ENCODE measurements around the gene IL31.

Gene IL31

DNA sequence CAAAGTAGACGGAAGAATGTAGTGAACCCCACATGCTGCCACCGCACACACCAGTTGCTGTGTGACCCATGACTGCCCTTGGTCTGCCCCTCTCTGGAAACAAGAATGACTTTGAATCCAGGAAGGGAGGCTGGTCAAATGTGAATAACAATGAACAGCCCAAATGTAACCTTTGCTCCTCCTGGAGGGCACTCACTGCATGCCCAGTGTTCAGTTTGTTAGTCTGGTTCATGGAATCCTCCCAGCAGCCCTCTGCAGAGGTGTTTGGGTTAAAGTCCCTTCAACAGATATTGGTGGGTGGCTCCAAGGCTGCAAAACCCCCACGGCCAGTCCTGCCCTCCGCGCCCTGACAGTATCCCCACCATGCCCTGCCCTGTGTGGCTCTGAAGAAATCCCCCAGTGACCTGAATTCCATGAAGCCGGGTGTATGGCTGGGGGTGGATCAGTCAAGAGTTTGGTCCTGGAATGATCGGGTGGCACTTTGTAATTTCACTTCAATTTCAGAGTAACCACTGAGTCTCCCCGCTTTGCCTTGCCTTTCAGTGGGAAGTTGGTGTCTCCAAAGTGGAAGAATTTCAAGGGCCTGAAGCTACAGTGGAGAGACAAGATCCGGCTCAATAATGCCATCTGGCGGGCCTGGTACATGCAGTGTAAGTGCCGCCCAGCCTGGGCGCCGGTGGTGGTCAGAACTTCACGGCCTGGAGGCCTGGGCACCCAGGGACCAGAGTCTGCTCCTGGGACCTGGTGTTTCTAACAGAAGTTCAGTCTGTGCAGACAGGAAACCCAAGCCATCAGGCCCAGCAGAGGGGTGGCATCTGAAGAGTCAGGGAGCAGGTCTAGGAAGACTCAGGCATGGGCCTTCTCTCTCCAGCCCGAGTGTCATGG, 47.1 kb downstream of the IL31 start:
- no peak for DNase-seq

DNA sequence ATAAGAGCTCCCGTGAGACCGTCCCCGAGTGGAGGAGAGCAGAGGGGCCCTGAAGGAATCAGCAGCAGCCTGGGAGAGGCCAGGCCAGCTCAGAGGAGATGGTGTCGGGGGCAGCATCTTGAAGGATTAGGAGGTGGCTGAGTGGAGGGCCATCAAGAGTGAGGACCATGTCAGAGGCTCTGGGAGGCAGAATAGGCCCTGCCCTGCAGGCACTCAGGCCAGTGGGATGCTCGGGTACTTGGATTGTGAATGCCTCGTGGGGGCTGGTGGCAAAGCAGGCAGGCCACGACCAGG, 47.7 kb downstream of the IL31 start:
- no peak for DNase-seq

DNA sequence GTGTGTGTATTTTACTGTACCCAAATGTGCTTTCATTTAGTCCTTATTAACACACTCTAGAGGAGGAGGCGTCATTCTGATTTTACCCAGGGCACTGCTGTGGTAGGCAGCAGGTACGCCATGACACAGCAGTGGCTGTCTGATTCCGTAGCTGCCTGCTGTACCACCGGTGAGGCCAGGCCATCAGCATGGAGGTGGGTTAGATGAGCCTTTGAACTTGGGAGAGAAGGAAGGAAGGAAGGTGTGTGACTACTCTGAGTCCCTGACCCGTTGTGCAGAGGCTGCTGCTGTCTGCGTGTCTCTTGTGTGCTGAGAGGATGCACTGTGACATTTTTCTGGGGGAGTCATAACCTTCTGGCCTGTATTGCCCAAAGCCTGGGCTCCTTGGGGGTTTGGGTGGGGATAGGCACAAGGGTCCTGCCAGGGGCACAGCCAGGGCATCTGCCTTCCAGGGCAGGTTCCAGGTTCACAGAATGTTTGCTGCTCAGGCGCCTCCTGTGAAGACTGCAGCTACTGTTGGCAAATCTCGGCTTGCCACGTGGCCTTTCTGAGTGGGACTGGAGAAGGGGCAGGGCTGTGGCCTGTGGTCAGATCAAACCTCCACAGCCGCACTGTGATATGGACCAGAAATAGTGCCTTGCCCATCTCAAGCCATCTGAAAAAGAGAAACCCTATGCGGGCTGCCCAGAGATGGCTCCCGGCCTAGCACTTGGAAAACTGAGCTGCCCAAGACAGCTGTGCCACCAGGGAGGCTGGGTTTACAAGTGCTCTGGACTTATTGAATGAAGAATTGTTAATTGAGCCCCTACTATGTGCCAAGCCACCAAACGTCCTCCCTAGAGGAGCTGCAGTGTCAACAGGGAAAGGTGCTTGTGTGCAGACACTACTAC, 48.3 kb downstream of the IL31 start:
- no peak for DNase-seq

DNA sequence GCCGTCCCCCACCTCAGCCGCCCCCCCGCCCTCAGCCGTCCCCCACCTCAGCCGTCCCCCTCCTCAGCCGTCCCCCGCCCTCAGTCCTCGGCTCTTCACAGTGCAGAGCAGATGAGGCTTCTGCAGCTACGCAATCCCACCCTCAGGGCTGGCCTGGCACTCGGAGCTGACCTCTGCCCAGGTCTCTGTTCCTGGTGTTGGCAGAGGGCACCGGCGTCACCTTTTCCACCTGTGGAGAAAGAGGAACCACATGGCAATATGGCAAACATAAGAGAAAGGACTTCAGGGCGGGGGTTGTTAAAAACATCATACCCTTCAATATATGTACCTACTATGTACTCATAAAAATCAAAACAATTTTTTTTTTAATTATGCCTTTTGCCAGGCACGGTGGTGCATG, 49.7 kb downstream of the IL31 start:
- no peak for DNase-seq

DNA sequence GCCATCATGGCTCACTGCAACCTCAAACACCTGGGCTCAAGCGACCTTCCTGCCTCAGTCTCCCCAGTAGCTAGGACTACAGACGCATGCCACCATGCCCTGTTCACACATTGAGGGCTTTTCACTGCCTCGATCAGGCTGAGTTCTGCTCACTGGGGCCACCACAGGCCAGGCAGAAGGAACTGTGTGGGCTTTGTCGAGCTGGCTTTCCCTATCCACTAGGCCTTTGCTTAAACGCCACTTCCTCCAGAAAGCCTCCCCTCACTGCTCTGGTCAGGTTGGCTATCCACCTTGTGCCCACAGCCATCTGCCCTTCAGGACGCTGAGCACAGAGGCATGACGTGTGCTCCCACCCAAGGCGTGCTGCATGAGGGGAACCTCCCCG, 50.3 kb downstream of the IL31 start:
- no peak for DNase-seq

DNA sequence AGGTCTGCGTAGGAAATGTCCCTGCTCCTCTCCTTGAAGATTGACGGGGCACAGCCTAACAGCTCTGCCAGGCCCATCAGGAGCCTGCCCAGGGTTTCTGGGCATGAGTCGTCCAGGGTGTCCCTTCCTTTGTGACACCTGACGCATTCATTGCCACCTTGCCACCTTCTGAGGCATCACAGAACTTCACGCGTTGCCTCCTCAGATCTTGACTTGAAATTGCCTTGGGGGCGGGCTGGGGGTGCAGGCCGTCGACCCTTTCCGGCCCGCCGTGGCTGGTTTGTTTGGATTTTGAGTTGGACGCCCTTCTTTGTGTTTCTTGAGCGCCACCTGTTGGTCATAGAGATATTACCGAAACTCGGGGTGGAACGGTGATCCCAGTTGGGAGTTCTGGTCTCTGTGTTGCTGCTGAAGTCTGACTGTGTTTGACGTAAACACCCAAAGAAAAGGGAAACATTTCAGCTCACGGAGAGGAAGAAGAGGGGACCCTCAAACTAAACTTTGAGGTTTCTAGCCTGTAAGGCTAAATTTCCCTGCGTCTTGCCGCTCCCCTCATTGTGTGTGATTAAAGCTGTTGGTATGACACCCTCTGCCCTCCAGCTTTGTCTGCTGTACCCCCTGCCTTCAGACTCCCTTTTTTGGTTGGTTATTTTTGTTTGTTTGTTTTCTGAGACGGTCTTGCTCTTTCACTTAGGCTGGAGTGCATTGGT, 50.8 kb downstream of the IL31 start:
- peak; percentile 49 for DNase-seq
